Measurements from ENCODE around the gene MAEA.

Gene MAEA

DNA sequence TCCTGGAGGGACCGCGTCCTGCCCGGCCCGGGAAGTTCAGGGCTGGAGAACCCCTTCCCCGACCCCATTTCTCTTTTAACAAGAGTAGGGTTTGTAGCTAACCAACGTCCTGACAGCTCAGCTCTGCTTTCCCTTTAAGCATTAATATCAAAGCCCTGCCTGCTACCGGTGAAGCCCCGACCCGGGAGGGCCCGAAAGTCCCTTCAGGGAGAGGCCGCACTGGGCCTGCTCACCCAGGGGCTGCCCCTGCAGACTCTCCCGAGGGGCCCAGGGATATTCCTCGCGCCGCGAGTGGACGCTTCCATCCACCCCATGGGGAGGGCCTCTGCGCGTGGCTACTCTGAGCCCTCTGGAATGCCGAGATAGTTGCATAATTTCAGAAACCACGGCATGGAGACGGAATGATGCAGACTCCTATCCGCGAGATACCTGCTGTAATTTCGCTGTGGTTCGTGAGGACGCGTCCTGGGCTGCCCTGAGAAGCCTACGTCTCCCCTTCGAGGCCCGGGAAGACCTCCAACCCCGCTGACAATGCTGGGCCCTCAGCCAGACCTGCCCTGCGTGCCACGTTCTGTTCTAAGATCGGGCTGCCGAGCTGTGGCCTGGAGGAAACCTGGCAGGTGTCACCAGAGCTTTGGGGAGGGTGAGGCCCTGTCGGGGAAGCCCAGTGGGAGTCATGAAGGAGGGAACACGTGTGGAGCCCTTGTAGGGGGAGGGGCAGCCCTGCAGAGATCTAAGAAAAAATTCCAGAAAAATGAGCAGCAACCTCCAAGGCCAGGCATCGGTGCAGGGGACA is 39.8 kb upstream of the MAEA start:
- in situ Hi-C loops (cut with MboI; ENCODE audit: low sequenced_read_pairs) = no loop called here

DNA sequence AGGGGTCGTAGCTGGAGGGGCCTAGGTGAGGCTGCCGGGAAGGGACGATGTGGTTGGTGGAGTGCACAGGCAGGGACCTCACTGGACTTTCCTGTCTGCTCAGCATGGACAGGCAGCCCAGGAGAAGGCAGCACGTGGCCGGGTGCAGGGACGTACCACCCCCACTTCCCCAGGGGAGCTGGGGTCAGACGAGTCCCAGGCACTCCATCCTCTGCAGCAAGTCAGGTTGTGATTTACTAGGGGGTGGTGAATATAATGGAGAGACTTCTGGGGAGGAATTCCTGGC is 39.2 kb upstream of the MAEA start:
- in situ Hi-C loops (cut with MboI; ENCODE audit: low sequenced_read_pairs) = no loop called here

DNA sequence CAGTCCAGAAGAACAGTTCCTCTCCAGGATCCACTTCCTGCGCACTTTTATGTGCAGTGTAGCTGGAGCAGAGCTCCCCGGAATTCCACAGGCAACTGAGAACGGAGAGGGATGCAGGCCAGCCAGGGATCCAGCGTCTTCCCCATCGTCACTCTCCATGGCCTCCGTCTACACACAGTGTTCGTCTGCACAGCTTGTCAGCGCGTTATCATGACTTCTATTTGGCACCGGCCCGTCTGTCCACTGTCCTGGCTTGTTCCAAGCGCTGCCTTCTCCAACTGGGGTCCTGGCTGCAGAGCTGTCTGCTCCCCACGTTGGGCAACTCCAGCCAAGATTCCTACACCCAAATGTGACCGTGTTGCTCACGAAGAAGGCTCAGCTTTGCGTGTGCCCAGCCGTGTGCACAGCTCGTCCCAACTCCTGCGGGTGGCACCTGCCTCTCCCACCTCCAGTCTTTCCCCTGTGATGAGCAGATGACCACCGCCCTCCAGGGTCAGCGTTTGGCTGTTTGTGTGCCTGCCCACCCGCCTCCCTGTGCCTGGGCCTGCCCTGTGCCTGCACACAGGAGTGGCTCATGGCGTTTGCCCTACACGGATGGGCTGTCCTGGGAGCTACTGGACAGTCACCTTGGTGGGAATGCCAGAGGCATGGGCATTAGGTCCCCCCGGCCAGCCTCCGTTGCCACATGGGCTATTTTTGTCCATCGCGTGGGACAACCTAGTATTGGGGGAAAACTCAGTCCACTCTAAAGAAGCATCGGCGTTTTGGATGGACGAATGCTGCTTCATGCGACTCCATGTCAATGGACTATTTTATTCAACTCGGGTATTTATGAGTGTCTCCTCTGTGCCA is 38.5 kb upstream of the MAEA start:
- in situ Hi-C loops (cut with MboI; ENCODE audit: low sequenced_read_pairs) = no loop called here

DNA sequence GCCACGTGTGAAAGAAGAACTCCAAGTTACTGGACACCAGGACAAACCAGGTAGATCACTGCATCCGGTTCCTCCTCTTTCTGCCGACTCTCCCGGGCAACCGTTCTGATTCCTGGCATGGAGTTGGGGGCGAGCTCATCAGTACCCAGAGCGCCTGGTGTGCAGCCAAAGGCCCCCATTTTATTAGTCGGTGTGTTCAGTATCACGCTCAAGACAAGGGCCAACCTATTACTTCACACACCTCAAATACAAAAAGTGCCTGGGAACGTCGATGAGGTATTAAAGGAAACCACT is 38.0 kb upstream of the MAEA start:
- in situ Hi-C loops (cut with MboI; ENCODE audit: low sequenced_read_pairs) = no loop called here

DNA sequence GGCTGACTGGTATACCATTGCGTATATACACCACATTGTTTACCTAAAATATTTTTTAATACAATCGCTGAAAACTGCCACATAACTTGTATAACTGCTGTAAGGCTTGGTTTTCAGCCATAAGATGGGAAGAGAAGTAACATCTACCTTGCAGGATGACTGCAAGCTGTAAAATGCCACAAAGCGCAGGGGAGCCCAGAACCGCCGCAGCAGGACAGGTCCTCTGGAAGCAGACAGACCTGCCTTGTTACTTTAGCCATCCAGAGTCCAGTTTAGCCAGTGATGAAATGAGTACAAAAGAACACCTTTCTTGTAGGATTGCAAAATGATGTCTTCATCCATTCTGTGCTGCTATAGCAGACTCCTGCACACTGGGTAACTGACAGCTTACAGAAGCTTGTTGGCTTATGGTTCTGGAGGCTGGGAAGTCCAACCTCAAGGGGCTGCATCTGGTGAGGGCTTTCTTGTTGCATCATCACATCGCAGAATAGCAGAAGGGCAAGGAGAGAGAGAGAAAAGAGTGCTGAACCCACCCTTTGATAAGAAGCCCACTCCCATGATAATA is 36.7 kb upstream of the MAEA start:
- in situ Hi-C loops (cut with MboI; ENCODE audit: low sequenced_read_pairs) = no loop called here

DNA sequence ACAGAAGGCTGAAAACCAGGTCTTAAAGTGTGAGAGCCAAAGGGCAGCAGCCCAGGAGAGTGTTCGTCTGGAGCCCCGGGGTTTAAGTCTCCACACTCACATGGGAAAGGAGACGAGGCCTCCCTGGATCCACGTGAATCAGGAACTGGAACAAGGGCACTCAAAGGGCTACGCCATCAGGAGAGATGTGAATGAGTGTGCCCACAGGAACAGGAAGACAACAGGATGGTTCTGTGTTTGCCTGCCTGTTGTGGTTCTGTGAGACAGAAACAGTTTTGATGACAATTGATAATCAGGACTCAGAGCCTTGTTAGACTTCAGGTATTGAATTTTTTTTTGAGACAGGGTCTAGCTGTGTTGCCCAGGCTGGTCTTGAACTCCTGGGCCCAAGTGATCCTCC is 35.9 kb upstream of the MAEA start:
- in situ Hi-C loops (cut with MboI; ENCODE audit: low sequenced_read_pairs) = no loop called here

DNA sequence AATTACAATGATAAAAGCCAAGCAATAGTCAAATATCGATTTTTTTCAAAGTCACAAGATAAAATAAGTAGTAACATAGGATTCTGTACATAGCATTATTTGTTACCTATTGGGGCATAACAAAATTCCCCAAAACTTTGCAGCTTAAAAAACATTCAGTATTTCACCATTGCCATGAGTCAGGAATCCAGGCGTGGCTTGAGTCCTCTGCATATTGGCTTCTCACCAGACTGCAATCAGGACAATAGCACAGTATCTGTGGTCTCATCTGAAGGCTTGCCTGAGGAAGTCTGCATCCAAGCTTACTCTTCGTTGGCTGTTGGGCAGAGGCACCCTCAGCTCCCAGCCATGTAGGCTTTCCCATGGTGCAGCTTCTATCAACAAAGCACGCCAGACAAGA is 34.5 kb upstream of the MAEA start:
- in situ Hi-C loops (cut with MboI; ENCODE audit: low sequenced_read_pairs) = no loop called here

DNA sequence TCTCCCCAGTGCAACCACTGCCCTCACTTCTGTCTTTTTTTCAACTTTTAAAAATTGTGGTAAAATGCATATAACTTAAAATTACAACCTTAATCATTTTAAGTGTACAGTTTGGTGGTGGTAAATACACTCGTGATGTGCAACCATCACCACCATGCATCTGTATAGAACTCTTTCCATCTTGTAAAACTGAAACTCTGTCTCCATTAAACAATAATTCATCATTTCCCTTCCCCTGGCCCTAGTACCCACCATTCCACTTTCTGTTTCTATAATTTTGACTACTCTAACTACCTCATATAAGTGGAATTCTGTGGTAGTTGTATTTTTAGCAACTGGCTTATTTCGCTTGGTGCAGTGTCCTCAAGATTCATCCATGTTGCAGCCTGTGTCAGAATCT is 34.0 kb upstream of the MAEA start:
- in situ Hi-C loops (cut with MboI; ENCODE audit: low sequenced_read_pairs) = no loop called here

DNA sequence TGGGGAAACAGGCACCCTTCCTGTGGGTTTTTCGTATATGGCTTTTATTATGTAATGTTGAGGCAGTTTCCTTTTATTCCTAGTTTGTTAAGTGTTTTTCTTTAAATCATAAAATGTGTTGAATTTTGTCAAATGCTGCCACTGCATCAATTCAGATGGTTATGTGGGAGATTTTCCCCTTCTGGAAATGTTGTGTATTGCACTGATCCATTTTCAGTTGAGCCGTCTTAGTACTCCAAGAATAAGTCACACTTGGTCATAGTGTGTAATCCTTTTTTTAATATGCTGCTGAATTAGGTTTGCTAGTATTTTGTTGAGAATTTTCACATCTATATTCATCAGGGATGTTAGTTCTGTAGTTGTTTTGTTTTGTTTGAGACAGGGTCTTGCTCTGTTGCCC is 31.2 kb upstream of the MAEA start:
- in situ Hi-C loops (cut with MboI; ENCODE audit: low sequenced_read_pairs) = no loop called here

DNA sequence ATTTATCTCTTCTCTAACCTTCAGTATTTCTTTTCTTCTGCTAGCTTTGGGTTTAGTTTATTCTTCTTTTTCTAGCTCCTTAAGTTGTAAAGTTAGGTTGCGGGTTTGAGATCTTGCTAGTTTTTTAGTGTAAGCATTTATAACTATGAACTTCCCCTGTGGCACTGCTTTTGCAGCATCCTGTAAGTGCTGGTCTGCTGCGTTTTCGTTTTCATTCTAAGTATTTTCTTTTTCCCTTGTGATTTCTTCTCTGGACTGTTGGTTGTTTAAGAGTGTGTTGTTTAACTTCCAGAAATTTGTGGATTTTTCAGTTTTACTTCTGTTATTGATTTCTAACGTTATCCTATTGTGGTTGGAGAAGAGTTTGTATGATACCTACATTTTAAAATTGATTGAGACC is 29.7 kb upstream of the MAEA start:
- in situ Hi-C loops (cut with MboI; ENCODE audit: low sequenced_read_pairs) = no loop called here

DNA sequence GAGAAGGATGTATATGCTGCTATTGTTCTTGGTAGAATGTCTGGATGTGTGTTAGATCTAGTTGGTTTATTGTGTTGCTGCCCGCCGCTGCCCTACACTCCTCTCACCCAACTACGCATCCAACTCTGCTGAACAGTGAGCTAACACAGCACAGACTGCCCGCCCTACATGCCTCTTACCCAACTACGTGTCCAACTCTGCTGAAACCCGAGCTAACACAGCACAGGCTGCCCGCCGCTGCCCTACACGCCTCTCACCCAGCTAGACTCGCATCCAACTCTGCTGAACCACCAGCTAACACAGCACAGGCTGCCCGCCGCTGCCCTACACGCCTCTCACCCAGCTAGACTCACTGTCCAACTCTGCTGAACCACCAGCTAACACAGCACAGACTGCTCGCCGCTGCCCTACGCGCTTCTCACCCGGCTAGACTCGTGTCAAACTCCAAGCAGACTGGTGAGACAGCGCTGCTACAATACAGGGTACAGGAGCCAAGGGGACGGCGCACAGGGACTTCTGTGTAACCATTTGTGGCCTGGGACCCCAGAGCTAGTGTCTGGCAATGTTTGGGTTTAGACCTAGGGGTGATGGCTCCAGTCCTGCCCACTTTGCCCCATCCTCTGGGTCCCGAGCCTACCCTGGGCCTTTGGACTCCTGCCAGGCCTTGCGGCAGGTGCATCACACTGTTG is 29.1 kb upstream of the MAEA start:
- in situ Hi-C loops (cut with MboI; ENCODE audit: low sequenced_read_pairs) = no loop called here

DNA sequence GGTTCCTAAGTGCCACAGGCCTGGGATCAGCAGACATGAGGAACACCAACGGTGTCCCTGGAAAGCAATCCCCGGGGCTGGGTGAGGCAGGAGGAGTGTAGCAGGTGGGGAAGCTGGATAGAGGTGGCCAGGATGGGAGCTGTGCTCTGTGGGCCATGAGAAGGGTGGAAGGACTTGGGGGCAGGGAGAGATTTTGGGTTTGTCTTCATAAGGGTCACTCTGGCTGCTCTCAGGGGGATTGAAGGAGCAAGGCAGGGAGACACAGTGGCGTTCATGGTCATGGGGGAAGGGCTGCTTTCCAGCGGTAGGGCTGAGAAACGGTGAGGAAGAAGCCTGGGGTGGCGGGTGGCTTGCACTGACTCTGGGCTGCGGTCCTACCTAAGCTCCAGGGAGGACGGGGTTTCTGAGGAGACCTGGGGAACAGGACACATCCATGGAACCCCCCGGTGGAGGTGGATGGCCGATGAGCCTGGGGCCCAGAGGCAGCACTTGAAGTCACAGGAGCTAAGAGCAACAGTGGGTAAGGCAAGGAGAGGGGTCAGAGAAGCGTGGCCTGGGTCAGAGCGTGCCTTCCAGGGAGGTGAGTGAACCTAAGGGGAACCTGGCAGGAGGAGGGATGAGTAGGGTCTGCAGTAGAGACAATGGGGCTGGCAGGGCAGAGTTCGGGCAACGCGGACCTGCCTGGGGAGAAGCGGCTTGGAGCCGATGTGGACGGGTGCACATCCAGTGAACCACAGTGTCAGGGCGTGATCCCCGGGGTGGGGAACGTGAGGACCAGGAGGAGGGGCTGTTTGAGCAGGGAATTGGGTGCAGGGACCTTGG is 28.4 kb upstream of the MAEA start:
- in situ Hi-C loops (cut with MboI; ENCODE audit: low sequenced_read_pairs) = no loop called here

DNA sequence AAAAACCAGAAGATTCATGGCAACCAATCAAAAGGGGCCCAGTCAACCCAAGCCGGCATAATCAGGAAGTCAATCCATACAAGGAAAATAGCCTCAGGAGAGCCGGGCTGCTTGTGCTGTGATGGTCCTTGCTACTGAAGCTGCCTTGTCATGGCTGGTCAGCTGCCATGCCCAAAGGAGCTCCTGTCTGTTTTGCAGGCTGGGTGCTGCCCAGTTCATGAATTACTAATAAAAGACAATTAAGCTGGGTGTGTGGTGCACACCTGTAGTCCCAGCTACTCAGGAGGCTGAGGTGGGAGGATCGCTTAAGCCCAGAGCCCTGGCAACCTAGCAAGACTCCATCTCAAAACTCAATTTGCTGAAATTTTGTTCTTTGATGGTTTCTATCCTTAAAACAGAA is 24.7 kb upstream of the MAEA start:
- in situ Hi-C loops (cut with MboI; ENCODE audit: low sequenced_read_pairs) = no loop called here

DNA sequence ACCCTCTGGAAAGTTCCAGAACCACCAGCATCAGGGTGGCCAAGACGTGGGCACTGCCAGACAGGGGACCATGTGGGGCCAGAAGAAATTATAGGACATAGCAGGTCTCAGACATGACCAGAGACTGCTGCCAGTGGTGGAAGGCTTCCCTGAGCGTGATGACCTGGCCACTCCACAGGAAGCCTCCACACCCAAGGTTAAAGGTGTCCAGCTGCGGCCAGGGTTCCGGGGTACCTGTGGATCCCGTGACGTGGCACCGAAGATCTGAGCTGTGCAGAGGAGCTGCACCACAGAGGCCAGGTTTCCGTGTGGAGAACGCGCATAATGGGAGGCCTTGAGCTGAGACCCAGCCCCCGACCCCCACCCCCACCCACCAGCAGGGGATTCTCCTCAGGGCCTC is 24.3 kb upstream of the MAEA start:
- in situ Hi-C loops (cut with MboI; ENCODE audit: low sequenced_read_pairs) = no loop called here

DNA sequence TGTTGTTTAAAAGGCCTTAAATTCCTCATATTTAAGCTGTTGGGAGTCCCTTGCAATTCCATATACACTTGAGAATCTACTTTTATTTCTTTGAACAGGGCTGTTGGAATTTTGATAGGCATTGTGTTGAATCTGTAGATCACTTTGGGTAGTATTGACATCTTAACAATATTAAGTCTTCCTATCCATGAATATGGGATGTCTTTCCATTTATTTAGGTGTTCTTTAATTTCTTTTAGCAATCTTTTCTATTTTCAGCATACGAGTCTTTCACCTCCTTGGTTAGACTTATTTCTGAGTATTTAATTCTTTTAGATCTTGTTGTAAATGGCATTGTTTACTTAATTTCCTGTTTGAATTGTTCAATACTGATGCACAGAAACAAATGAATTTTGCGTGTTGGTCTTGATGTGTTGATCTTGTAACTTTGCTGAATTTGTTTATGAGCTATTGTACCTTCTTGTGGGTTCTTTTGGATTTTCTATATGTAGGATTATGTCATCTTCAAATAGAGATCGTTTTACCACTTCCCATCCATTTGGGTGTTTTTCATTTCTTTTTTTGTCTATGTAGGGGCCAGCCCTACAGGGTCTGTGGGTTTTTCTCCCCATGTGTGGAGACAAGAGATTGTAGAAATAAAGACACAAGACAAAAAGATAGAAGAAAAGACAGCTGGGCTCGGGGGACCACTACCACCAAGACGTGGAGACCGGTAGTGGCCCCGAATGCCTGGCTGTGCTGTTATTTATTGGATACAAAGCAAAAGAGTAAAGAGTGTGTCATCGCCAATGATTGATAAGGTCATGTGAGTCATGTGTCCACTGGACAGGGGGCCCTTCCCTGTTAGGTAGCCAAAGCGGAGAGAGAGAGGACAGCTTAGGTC is 22.6 kb upstream of the MAEA start:
- in situ Hi-C loops (cut with MboI; ENCODE audit: low sequenced_read_pairs) = no loop called here

DNA sequence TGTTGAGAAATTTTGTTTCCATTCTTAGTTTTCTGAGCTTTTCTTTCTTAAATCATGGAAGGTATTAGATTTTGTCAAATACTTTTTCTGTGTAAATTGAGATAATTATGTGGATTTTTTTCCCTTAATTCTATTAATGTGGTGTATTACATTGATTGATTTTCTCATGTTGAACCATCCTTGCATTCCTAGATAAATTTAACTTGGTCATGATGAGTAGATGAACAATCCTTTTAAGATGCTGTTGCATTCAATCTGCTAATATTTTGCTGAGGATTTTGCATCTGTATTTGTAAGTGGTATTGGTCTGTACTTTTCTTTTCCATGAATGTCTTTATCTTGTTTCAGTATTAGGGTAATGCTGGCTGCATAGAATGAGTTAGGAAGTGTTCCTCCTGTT is 20.5 kb upstream of the MAEA start:
- in situ Hi-C loops (cut with MboI; ENCODE audit: low sequenced_read_pairs) = no loop called here

DNA sequence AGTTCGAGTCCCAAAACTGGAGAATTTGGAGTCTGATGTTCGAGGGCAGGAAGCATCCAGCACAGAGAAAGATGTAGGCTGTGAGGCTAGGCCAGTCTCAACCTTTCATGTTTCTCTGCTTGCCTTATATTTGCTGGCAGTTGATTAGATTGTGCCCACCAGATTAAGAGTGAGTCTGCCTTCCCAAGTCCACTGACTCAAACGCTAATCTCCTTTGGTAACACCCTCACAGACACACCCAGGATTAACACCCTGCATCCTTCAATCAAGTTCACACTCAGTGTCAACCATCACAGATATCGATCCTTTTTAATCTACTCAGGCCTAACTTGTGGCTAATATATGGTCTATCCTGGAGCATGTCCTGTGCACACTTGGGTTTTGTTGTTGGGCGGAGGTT is 18.0 kb upstream of the MAEA start:
- in situ Hi-C loops (cut with MboI; ENCODE audit: low sequenced_read_pairs) = no loop called here

DNA sequence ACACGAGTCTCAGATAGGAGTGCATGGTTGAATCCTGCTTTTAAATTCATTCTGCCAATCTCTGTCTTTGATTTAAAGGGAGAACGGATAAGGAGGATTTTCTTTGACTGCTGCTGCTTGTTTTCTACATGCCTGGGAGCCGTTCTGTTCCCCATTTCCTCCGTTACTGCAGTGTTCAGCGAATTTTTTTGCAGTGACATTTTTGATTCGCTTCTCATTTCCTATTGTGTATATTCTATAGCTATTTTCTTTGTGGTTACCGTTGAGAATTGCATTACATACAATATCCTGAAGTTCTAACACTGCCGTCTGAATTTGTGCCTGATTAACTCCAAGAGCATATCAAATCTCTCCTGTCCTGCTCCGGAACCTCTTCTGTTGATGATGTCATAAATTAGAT is 14.8 kb upstream of the MAEA start:
- in situ Hi-C loops (cut with MboI; ENCODE audit: low sequenced_read_pairs) = no loop called here

DNA sequence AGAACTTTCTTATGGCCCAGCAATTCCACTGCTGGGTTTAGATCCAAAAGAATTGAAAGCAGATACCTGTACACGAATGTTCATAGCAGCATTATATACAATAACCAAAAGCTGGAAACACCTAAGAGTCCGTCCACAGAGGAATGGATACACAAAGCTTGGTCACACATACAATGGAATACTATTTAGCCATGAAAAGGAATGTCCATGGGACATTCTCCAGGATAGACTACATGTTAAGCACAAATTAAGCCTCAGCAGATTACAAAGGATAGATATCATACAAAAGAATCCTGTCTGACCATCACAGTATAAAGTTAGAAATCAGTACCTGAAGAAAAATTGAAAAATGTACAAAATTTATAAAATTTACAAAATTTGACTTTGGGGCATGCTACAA is 12.7 kb upstream of the MAEA start:
- in situ Hi-C loops (cut with MboI; ENCODE audit: low sequenced_read_pairs) = no loop called here
